ENCODE measurements around the gene STX8.

The STX8 gene

DNA sequence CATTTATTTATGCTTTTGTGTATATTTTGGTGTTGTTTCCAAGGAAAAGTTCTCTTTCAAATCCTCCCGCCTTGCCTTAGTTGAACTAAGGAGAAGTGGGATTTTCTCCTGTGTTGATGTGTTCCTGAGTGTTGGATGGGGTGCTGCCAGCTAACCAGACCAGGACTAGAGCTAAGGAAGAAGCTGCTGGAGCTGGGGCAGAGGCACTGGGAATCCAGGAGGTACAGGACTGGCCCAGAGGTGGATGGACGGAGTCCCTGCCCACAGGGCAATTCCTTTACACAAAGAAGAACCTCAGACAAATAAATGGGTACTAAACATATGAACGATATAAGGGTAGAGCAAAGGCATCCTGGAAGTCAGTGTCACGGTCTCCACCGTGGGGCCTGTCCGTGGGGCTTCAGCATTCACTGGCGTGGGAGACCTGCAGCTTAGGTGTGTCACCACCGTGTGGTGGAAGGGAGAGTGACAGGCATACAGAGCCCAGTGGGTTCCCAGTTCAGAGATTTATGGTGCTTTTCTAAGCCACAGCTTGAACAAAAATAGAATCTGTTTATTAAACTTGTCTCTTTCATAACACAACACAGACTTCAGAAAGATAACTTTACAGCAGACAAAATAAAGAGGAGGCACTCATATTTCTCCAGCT, 283.6 kb downstream of the STX8 start:
- peak; percentile 65 for TF ChIP-seq CTCF (IDR thresholded peaks at IDR 0.05)
- peak; percentile 41 for DNase-seq
- H3K36me3 Mint-ChIP-seq (ENCODE audit: low read depth): peaks cover 7% of the 10 kb centered on the region
- H3K27me3 Mint-ChIP-seq (ENCODE audit: low read depth, poor library complexity): peaks cover 3% of the 10 kb centered on the region
- H3K27ac Mint-ChIP-seq: no peak overlapping the region
- no peaks in the 10 kb centered on the region for H3K9me3 Mint-ChIP-seq
- H3K4me3 Mint-ChIP-seq: no peak overlapping the region
- H3K4me1 Mint-ChIP-seq: peaks cover 11% of the 10 kb centered on the region

DNA sequence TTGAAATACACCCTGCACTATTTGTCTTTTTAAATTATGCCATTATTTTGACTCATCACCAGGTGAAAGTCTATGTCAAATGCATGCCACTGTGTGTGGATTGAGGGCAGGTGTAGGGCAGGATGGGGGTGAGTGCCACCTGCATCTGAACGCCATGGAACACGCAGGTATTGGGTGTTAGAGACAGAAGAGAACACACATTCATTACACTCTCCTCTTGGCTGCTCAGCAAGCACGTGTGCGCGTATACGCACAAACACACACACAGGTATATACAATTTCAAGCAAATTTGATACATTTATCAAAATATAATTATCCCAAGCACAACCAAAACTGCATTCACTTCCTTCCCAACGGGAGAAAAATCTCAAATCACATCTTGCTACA, 285.4 kb downstream of the STX8 start:
- Mint-ChIP-seq H3K4me1 (peaks cover 20% of the 10 kb centered on the region), H3K27ac (no peak overlapping the region), H3K4me3 (no peak overlapping the region), H3K36me3 (ENCODE audit: low read depth) (peaks cover 7% of the 10 kb centered on the region), H3K27me3 (ENCODE audit: low read depth, poor library complexity) (peaks cover 3% of the 10 kb centered on the region), H3K9me3 (no peaks in the 10 kb centered on the region)
- no peak for DNase-seq
- TF ChIP-seq CTCF (IDR thresholded peaks at IDR 0.05): no peak

GRCh38 chr17:9287306-9287705, 288.3 kb downstream of the STX8 start:
- Mint-ChIP-seq H3K9me3 (no peaks in the 10 kb centered on the region), H3K4me1 (peaks cover 19% of the 10 kb centered on the region), H3K27me3 (ENCODE audit: low read depth, poor library complexity) (peaks cover 4% of the 10 kb centered on the region), H3K36me3 (ENCODE audit: low read depth) (peaks cover 7% of the 10 kb centered on the region), H3K27ac (no peak overlapping the region), H3K4me3 (no peak overlapping the region)
- no peak for TF ChIP-seq CTCF (IDR thresholded peaks at IDR 0.05)
- no peak for DNase-seq

DNA sequence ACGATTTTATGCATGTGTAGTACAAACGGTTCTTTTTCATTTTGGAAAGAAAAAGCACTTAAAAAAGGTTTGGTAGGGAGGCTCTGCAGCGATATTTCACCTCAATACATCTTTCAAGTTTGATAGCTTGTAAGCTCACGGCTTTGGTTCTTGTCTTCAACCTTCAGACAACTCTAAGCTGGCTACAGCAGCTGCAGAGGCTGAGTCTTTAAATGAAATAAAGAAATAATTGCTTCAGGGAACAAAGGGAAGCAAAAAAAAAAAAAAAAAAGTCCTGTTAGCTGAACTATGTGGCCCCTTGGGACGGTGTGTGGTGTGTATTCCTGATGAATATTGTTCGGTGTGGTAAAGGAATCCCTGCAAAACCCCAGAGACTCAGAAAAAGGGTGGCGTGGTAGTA, 289.2 kb downstream of the STX8 start:
- Mint-ChIP-seq H3K27me3 (ENCODE audit: low read depth, poor library complexity) (peaks cover 4% of the 10 kb centered on the region), H3K36me3 (ENCODE audit: low read depth) (peaks cover 7% of the 10 kb centered on the region), H3K27ac (no peak overlapping the region), H3K4me1 (peaks cover 19% of the 10 kb centered on the region), H3K4me3 (no peak overlapping the region), H3K9me3 (no peaks in the 10 kb centered on the region)
- no peak for TF ChIP-seq CTCF (IDR thresholded peaks at IDR 0.05)
- no peak for DNase-seq

- Mint-ChIP-seq H3K4me3 (no peak overlapping the region), H3K36me3 (ENCODE audit: low read depth) (peaks cover 7% of the 10 kb centered on the region), H3K27me3 (ENCODE audit: low read depth, poor library complexity) (peaks cover 4% of the 10 kb centered on the region), H3K9me3 (no peaks in the 10 kb centered on the region), H3K27ac (peak overlapping the region; percentile 44), H3K4me1 (peaks cover 24% of the 10 kb centered on the region)
- TF ChIP-seq CTCF (IDR thresholded peaks at IDR 0.05): no peak
- no peak for DNase-seq
Measured at GRCh38 chr17:9285602-9286427, 289.8 kb downstream of the STX8 start.

Measured in nephron progenitor cell (in vitro differentiated cells).